ENCODE results near the gene BAK1. TPM values are rescaled to one million over a fixed set of nuclear protein-coding genes. Genes with fewer than 3 reads are reported as not detected.
A peak's percentile ranks its signal among the peaks of the same experiment; 100 is the strongest.

BAK1 gene
- 100 to 1,000 TPM in 1 of 4 donors, 10 to 100 TPM in 3; 52.2 to 134 (median 59.5) TPM for total RNA-seq

GRCh38 chr6:33579828-33580714, at the start of gene BAK1:
Gene BAK1 (minus strand): TSS chr6:33580276. CDS start chr6:33577604, 2,672 bp downstream.
- intact Hi-C loops (cut with DNase I; ENCODE audit: low total_unique reads) (no loop called here), in situ Hi-C loops (cut with MboI; ENCODE audit: low pct_ligation_motif_present in 1 of 4, low pct_unique_long_range_greater_than_20kb in 1 of 4, low sequenced_read_pairs in 3 of 4) (loop anchor here in 1 of 4 donors (10.0 kb wide), 1 partner anchor 125 kb away; no protein-coding TSS in a partner anchor)
- 6% methylated on average over 15 of the region's 24 CpGs; no CpG with 5 or more reads in 1 of the 2 donors for WGBS, 2 donors (ENCODE audit: low coverage in 1 of 2)

GRCh38 chr6:33628401-33628964, 48.4 kb upstream of the BAK1 start:
- in situ Hi-C loops (cut with MboI; ENCODE audit: low pct_ligation_motif_present in 1 of 4, low pct_unique_long_range_greater_than_20kb in 1 of 4, low sequenced_read_pairs in 3 of 4): no loop called here
- no peaks in the 10 kb centered on the region for H3K9me3 ChIP-seq
- H3K27ac ChIP-seq: peak overlapping the region; percentile 49 to 70 (median 59)
- H3K4me3 ChIP-seq: no peak overlapping the region
- TF ChIP-seq POLR2A (IDR thresholded peaks at IDR 0.05): no peak
- TF ChIP-seq POLR2AphosphoS5 (IDR thresholded peaks at IDR 0.05): no peak
- TF ChIP-seq EP300 (IDR thresholded peaks at IDR 0.05; ENCODE audit: low read depth): no peak
- TF ChIP-seq CTCF (IDR thresholded peaks at IDR 0.05): no peak
- intact Hi-C loops (cut with DNase I; ENCODE audit: low total_unique reads): no loop called here
- DNase-seq: peak; percentile 64
- WGBS, 2 donors (ENCODE audit: low coverage in 1 of 2): 59 to 65% methylated on average over 4 to 7 of the region's 7 CpGs
- H3K36me3 ChIP-seq: no peaks in the 10 kb centered on the region
- no peaks in the 10 kb centered on the region for H3K27me3 ChIP-seq
- H3K4me1 ChIP-seq: peaks cover 28 to 73% (median 56%) of the 10 kb centered on the region in 4 donors

More at GRCh38 chr6:33579828-33580714, at the start of gene BAK1:
- Histone ChIP-seq H3K36me3 (peaks cover 0 to 10% (median 5%) of the 10 kb centered on the region in 4 donors), H3K4me3 (peak within 1 kb of the TSS; percentile 73 to 90 (median 87)), H3K9me3 (no peaks in the 10 kb centered on the region), H3K27me3 (no peaks in the 10 kb centered on the region), H3K4me1 (peaks cover 5 to 36% (median 33%) of the 10 kb centered on the region in 4 donors), H3K27ac (peak within 1 kb of the TSS; percentile 92 to 97 (median 95))
- DNase-seq: peak; percentile 95
- TF ChIP-seq EP300 (IDR thresholded peaks at IDR 0.05; ENCODE audit: low read depth) (no peak), POLR2AphosphoS5 (IDR thresholded peaks at IDR 0.05) (peak; percentile 96 to 97 (median 96)), POLR2A (IDR thresholded peaks at IDR 0.05) (peak; percentile 98), CTCF (IDR thresholded peaks at IDR 0.05) (peak; percentile 47 to 75 (median 58))

GRCh38 chr6:33627876-33628275, 47.8 kb upstream of the BAK1 start:
- WGBS, 2 donors (ENCODE audit: low coverage in 1 of 2): 60% methylated on average over 5 of the region's 5 CpGs; no CpG with 5 or more reads in 1 of the 2 donors
- TF ChIP-seq EP300 (IDR thresholded peaks at IDR 0.05; ENCODE audit: low read depth): no peak
- no peak for TF ChIP-seq POLR2A (IDR thresholded peaks at IDR 0.05)
- TF ChIP-seq POLR2AphosphoS5 (IDR thresholded peaks at IDR 0.05): no peak
- no peak for TF ChIP-seq CTCF (IDR thresholded peaks at IDR 0.05)
- Histone ChIP-seq H3K27me3 (no peaks in the 10 kb centered on the region), H3K9me3 (no peaks in the 10 kb centered on the region), H3K4me3 (no peak overlapping the region), H3K27ac (peak overlapping the region; percentile 49 to 70 (median 59)), H3K4me1 (peaks cover 24 to 74% (median 56%) of the 10 kb centered on the region in 4 donors), H3K36me3 (no peaks in the 10 kb centered on the region)
- intact Hi-C loops (cut with DNase I; ENCODE audit: low total_unique reads): no loop called here
- in situ Hi-C loops (cut with MboI; ENCODE audit: low pct_ligation_motif_present in 1 of 4, low pct_unique_long_range_greater_than_20kb in 1 of 4, low sequenced_read_pairs in 3 of 4): no loop called here
- peak; percentile 65 for DNase-seq

- no peak for DNase-seq
- Histone ChIP-seq H3K4me1 (peaks cover 16 to 60% (median 53%) of the 10 kb centered on the region in 4 donors), H3K27me3 (peaks cover 7% of the 10 kb centered on the region), H3K4me3 (no peak overlapping the region), H3K36me3 (no peaks in the 10 kb centered on the region), H3K9me3 (no peaks in the 10 kb centered on the region), H3K27ac (peak overlapping the region; percentile 91 to 98 (median 96))
- intact Hi-C loops (cut with DNase I; ENCODE audit: low total_unique reads): no loop called here
- in situ Hi-C loops (cut with MboI; ENCODE audit: low pct_ligation_motif_present in 1 of 4, low pct_unique_long_range_greater_than_20kb in 1 of 4, low sequenced_read_pairs in 3 of 4): no loop called here
- WGBS, 2 donors (ENCODE audit: low coverage in 1 of 2): 87% methylated on average over 4 of the region's 4 CpGs; no CpG with 5 or more reads in 1 of the 2 donors
- TF ChIP-seq POLR2AphosphoS5 (IDR thresholded peaks at IDR 0.05) (no peak), EP300 (IDR thresholded peaks at IDR 0.05; ENCODE audit: low read depth) (no peak)
Observed at GRCh38 chr6:33624856-33625255, 44.8 kb upstream of the BAK1 start.

Data from transverse colon (tissue), 4 donors.